GM18951 (cell line): Measurements from ENCODE around the gene VAT1L.

Experiments used
- POLR2A ChIP-seq: IDR thresholded peaks from 4 replicates; pipeline ENCODE4 v1.6.1; 2011; ENCODE audit warnings: mild to moderate bottlenecking; ENCODE audit not compliant: insufficient read length, insufficient read depth; ENCODE audit errors: extremely low read depth
- in situ Hi-C: fragments of 300-500 bp; cut with MboI; formaldehyde crosslinking; loops from one replicate; pipeline ENCODE4 v1.12.0; 2022; ENCODE audit warnings: low sequenced_read_pairs, mixed read lengths, inconsistent platforms; ENCODE audit not compliant: unreplicated experiment

VAT1L gene

DNA sequence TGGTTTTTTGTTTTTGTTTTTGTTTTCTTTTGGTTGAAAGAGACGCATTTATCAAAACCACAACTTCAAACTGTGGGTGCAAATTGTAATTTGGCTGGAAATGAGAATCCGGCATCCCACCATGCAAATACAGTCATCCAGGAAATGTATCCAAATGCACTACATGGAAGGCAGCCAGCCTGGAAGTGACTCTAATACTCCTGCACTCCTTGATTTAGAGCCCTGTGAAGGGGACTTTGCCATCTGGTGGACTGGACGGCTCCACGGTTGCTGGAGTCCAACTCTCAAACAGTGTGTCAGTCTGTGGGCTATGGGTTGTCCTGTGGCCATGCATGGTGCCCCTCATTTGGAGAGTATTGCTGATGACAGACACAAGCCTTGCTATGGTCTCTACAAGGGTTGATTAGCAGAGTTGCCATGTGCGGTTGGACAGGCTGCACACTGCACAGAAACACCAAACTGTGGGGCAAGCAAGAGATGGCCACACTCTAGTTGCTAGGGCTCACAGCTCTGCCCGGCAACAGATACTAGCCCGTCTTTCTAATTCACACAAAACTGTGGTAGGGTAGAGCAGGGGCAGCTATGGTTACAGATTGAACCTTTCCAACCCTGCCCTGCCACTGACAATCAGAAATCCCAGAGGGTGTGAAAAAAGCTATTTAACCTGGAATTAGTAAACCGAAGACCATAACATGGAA is 62.4 kb downstream of the VAT1L start:
- no peak for TF ChIP-seq POLR2A
- in situ Hi-C loops, result no loop called here

GRCh38 chr16:77853161-77853560 is 64.8 kb downstream of the VAT1L start:
- TF ChIP-seq POLR2A, result no peak
- in situ Hi-C loops, result no loop called here

- in situ Hi-C loops, result no loop called here
- no peak for TF ChIP-seq POLR2A
Observed at GRCh38 chr16:77856438-77857160, 68.2 kb downstream of the VAT1L start.

DNA sequence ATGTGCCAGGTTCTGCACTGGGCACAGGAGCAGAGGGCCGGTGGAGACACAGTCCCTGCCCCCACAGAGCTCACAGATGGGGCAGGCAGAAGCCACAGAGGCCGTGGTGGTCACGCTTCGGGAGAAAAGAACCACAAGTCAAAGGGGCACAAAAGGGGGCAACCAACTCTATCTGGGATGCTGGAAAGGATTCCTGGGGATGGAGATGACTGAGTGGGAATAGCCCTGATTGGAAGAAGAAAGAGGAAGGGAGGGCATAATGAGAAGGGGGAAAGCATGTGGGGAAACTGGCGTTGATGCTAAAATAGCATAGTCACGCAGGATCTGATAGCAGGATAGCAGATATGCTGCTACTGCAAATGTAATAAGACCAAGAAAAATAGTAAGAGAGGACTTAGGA is 69.7 kb downstream of the VAT1L start:
- TF ChIP-seq POLR2A, result no peak
- in situ Hi-C loops, result no loop called here

DNA sequence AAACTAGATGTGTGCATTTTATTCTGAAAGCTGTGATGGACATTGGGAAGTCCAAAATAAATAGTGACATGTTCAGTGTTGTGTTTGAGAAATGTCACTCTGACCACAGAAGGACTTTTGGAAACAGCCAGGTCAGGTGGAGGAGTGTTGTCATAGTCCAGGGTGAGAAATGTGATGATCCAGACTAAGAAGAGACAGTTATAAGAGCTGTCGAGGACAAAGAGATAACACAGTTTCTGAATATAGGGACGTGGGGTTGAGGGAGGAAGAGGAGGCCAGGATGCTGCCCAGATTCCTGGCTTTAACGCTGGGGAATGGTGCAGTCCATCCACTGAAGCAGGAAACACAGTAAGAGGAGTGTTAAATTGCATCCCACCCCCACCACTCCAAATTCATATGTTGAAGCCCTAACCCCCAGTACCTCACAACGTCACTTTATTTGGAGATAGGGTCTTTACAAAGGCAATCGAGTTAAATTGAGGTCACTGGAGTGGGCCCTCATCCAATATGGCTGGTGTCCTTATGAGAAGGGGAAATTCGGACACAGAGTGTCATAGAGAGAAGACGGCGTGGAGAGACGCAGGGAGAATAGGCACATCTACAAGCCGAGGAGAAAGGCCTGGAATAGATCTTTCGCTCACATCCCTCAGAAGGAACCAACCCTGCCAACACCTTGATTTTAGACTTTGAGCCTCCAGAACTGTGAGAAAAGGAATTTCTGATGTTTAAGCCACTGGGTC is 71.3 kb downstream of the VAT1L start:
- no peak for TF ChIP-seq POLR2A
- in situ Hi-C loops, result no loop called here

DNA sequence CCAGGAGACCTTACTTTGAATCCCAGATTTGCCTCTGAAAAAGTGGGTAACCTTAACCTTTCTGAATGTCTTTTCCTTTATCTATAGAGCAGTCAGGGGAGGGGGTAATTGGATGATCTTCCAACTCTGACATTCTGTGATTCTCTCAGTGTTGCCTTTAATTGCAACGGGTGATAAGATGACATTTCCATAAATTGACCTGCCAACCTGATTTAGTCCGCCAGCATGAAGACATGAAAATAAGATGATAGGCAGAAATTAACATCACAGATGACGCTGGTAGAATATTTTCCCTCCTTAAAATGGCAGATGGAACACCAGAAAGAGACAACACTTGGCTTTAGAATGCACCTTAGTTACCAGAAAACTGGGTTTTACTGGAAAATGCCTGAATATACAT is 72.6 kb downstream of the VAT1L start:
- no peak for TF ChIP-seq POLR2A
- in situ Hi-C loops, result no loop called here

- no peak for TF ChIP-seq POLR2A
- in situ Hi-C loops, result no loop called here
Observed at GRCh38 chr16:77863250-77863649, 74.9 kb downstream of the VAT1L start.

GRCh38 chr16:77866752-77867151 is 78.4 kb downstream of the VAT1L start:
- no peak for TF ChIP-seq POLR2A
- in situ Hi-C loops, result no loop called here

DNA sequence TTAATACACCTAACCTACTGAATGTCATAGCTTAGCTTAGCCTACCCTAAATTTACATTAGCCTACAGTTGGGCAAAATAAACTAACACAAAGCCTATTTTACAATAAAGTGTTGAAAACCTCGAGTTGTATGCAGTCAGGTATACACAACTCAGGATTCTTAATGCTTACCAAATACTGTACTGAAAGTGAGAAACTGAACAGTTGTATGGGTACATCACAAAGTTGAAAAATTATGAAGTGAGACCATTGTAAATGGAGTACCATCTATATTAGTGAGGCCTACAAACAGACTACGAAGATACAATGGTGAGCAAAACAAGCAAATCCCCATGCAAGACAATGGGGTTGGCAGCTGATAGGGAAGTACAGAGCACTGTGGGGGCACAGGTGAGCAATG is 79.7 kb downstream of the VAT1L start:
- in situ Hi-C loops, result no loop called here
- TF ChIP-seq POLR2A, result no peak

DNA sequence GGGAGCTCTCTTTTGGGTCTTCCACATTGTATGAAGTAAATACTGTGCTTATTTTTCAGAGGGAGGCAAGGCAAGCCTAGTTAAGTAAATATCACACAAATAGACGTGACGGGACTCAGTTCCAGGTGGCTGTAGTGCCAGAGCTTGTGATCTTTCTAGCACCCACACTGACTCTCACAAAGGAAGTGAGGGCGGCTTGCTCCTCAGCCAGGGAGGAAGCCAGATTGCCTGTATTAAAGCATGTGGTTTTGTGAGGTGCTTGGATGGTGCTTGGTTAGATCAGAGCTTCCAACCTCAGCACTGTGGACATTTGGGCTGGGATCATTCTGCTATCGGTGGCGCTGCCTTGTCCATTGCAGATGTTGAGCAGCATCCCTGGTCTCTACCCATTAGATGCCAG is 80.1 kb downstream of the VAT1L start:
- no peak for TF ChIP-seq POLR2A
- in situ Hi-C loops, result no loop called here

GRCh38 chr16:77869997-77870813 is 81.8 kb downstream of the VAT1L start:
- no peak for TF ChIP-seq POLR2A
- in situ Hi-C loops, result no loop called here

- in situ Hi-C loops, result no loop called here
Observed at GRCh38 chr16:77871932-77872331, 83.6 kb downstream of the VAT1L start.

DNA sequence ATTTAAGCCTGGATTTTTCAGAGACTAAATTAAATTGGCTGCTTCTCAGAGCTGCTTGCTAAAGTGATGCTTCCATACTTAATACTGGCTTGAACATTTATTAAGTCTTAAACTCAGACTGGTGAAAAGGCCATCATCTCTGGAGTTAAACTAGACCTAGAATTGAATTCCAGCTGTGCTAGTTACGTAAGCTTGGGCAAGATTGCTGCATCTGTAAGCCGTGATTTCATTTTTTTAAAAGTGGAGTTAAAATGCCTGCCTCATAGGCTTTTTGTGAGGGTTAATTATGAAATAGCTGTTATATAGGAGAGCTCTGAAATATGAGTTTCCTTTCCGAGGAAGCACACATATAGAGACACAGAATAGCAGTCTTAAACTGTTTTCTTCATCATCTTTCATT is 84.7 kb downstream of the VAT1L start:
- in situ Hi-C loops, result no loop called here
- no peak for TF ChIP-seq POLR2A

More at GRCh38 chr16:77871932-77872331, 83.6 kb downstream of the VAT1L start:
- TF ChIP-seq POLR2A, result no peak
